Adrenal gland (tissue), 5 donors: Measurements from ENCODE around the gene CCDC152.

Experiments
- CTCF ChIP-seq, 6 experiments: fragments of 450-650 bp in 4 of 6; fragments of 200-600 bp in 2 of 6; sonication (generic) in 1 of 6; IDR thresholded peaks; 1 replicate in 5 of 6; 2 replicates in 1 of 6; pipeline versions ENCODE4 v1.5.1 to v1.8.0; 2016 to 2021; ENCODE audit warnings: antibody characterized with exemption in 6 of 6, mild to moderate bottlenecking in 2 of 6, moderate library complexity in 1 of 6
- POLR2A ChIP-seq, 2 donors: fragments of 450-650 bp; IDR thresholded peaks; one replicate each; pipeline ENCODE4 v1.6.1; 2017; ENCODE audit warnings: antibody characterized with exemption in 2 of 2, mild to moderate bottlenecking in 2 of 2, moderate library complexity in 1 of 2
- donor health status: DM: no; HTN: no; CAD: no.

GRCh38 chr5:42799668-42800114 lies 43.1 kb downstream of the CCDC152 start:
- no peak for TF ChIP-seq POLR2A (IDR thresholded peaks at IDR 0.05)
- TF ChIP-seq CTCF (IDR thresholded peaks at IDR 0.05) = no peak
